ENCODE results near the gene PRLR. TPM values are rescaled to one million over a fixed set of nuclear protein-coding genes. Genes with fewer than 3 reads are reported as not detected.

Gene PRLR
- total RNA-seq, 1 donor from 2014 or later = 0.93 TPM

DNA sequence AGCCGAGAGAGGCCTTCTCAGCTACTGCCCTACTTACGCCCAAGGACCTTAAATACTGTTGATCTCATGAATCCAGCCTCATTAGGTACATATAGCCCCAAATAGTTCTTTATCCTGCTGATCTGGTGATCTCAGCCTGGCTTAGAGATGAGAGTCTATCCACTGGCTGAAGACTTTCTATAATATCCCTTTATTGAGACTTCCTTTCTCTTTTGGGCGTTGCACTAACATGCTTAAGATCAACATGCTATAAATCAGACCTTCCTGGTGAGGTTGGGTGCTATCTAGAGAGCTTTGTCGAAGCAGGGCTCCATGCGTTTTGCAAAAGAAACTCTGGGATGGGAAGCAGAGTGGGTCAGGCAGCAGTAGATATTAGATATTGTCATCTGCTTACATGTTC is 138.6 kb downstream of the PRLR start:
- H3K4me1 ChIP-seq (ENCODE audit: insufficient read depth, low read length) = peaks cover 10% of the 10 kb centered on the region
- FAIRE-seq (no peak), DNase-seq (ENCODE audit: low read depth) (no peak)
- peaks cover 8% of the 10 kb centered on the region for H3K4me1 Mint-ChIP-seq (ENCODE audit: low read depth, unreplicated experiment)
- H3K27me3 Mint-ChIP-seq (ENCODE audit: low read depth, unreplicated experiment) = peaks cover 6% of the 10 kb centered on the region
- H3K4me3 ChIP-seq (ENCODE audit: insufficient read depth, low read depth, low read length) = no peak overlapping the region
- TF ChIP-seq CTCF (IDR thresholded peaks at IDR 0.05; ENCODE audit: insufficient read depth, low read depth, low read length) (no peak), EZH2 (IDR thresholded peaks at IDR 0.05; ENCODE audit: insufficient read depth, low read length) (no peak)
- no peaks in the 10 kb centered on the region for H3K9me3 ChIP-seq (ENCODE audit: insufficient read depth, low read depth, low read length)
- H3K27ac ChIP-seq (ENCODE audit: low read depth, low read length) = no peak overlapping the region
- no peaks in the 10 kb centered on the region for H3K36me3 ChIP-seq (ENCODE audit: insufficient read depth, low read length)
- H3K79me2 ChIP-seq (ENCODE audit: insufficient read depth, low read length) = no peaks in the 10 kb centered on the region
- H3K36me3 Mint-ChIP-seq (ENCODE audit: low read depth, unreplicated experiment) = peaks cover 4% of the 10 kb centered on the region
- no peak overlapping the region for H3K4me3 Mint-ChIP-seq (ENCODE audit: unreplicated experiment)
- no peaks in the 10 kb centered on the region for H3K9me3 Mint-ChIP-seq (ENCODE audit: unreplicated experiment)
- no peaks in the 10 kb centered on the region for H4K20me1 ChIP-seq (ENCODE audit: insufficient read depth, low read length)
- H2AFZ ChIP-seq (ENCODE audit: low read depth, low read length) = no peak overlapping the region
- no peak overlapping the region for H3K4me2 ChIP-seq (ENCODE audit: low read length)
- H3K27me3 ChIP-seq (ENCODE audit: insufficient read depth, low read length) = peaks cover 4% of the 10 kb centered on the region
- H3K9ac ChIP-seq (ENCODE audit: low read length) = no peak overlapping the region
- H3K27ac Mint-ChIP-seq (ENCODE audit: unreplicated experiment) = no peak overlapping the region

- Histone ChIP-seq H4K20me1 (ENCODE audit: insufficient read depth, low read length) (no peaks in the 10 kb centered on the region), H3K79me2 (ENCODE audit: insufficient read depth, low read length) (no peaks in the 10 kb centered on the region), H3K27me3 (ENCODE audit: insufficient read depth, low read length) (no peaks in the 10 kb centered on the region), H3K36me3 (ENCODE audit: insufficient read depth, low read length) (no peaks in the 10 kb centered on the region), H2AFZ (ENCODE audit: low read depth, low read length) (no peak overlapping the region), H3K4me2 (ENCODE audit: low read length) (no peak overlapping the region), H3K27ac (ENCODE audit: low read depth, low read length) (no peak overlapping the region), H3K4me1 (ENCODE audit: insufficient read depth, low read length) (peaks cover 10% of the 10 kb centered on the region), H3K9ac (ENCODE audit: low read length) (no peak overlapping the region), H3K9me3 (ENCODE audit: insufficient read depth, low read depth, low read length) (no peaks in the 10 kb centered on the region), H3K4me3 (ENCODE audit: insufficient read depth, low read depth, low read length) (no peak overlapping the region)
- H3K4me3 Mint-ChIP-seq (ENCODE audit: unreplicated experiment) = no peak overlapping the region
- peak; percentile 82 for FAIRE-seq
- DNase-seq (ENCODE audit: low read depth) = peak; percentile 44
- no peak overlapping the region for H3K27ac Mint-ChIP-seq (ENCODE audit: unreplicated experiment)
- peaks cover 4% of the 10 kb centered on the region for H3K36me3 Mint-ChIP-seq (ENCODE audit: low read depth, unreplicated experiment)
- TF ChIP-seq CTCF (IDR thresholded peaks at IDR 0.05; ENCODE audit: insufficient read depth, low read depth, low read length) (peak; percentile 86), EZH2 (IDR thresholded peaks at IDR 0.05; ENCODE audit: insufficient read depth, low read length) (no peak)
- H3K9me3 Mint-ChIP-seq (ENCODE audit: unreplicated experiment) = no peaks in the 10 kb centered on the region
- H3K4me1 Mint-ChIP-seq (ENCODE audit: low read depth, unreplicated experiment) = peaks cover 8% of the 10 kb centered on the region
- H3K27me3 Mint-ChIP-seq (ENCODE audit: low read depth, unreplicated experiment) = peaks cover 14% of the 10 kb centered on the region
Observed at GRCh38 chr5:35089334-35090314, 140.7 kb downstream of the PRLR start.

- Mint-ChIP-seq H3K9me3 (ENCODE audit: unreplicated experiment) (no peaks in the 10 kb centered on the region), H3K4me3 (ENCODE audit: unreplicated experiment) (no peak overlapping the region), H3K4me1 (ENCODE audit: low read depth, unreplicated experiment) (peaks cover 8% of the 10 kb centered on the region), H3K36me3 (ENCODE audit: low read depth, unreplicated experiment) (no peaks in the 10 kb centered on the region), H3K27ac (ENCODE audit: unreplicated experiment) (peak overlapping the region; percentile 62), H3K27me3 (ENCODE audit: low read depth, unreplicated experiment) (peaks cover 14% of the 10 kb centered on the region)
- Histone ChIP-seq H3K36me3 (ENCODE audit: insufficient read depth, low read length) (no peaks in the 10 kb centered on the region), H3K4me1 (ENCODE audit: insufficient read depth, low read length) (peaks cover 10% of the 10 kb centered on the region), H2AFZ (ENCODE audit: low read depth, low read length) (no peak overlapping the region), H4K20me1 (ENCODE audit: insufficient read depth, low read length) (no peaks in the 10 kb centered on the region), H3K79me2 (ENCODE audit: insufficient read depth, low read length) (no peaks in the 10 kb centered on the region), H3K9me3 (ENCODE audit: insufficient read depth, low read depth, low read length) (no peaks in the 10 kb centered on the region), H3K4me2 (ENCODE audit: low read length) (peak overlapping the region; percentile 18), H3K27ac (ENCODE audit: low read depth, low read length) (no peak overlapping the region), H3K4me3 (ENCODE audit: insufficient read depth, low read depth, low read length) (no peak overlapping the region), H3K27me3 (ENCODE audit: insufficient read depth, low read length) (no peaks in the 10 kb centered on the region), H3K9ac (ENCODE audit: low read length) (no peak overlapping the region)
- FAIRE-seq (no peak), DNase-seq (ENCODE audit: low read depth) (peak; percentile 42)
- TF ChIP-seq EZH2 (IDR thresholded peaks at IDR 0.05; ENCODE audit: insufficient read depth, low read length) (no peak), CTCF (IDR thresholded peaks at IDR 0.05; ENCODE audit: insufficient read depth, low read depth, low read length) (no peak)
Observed at GRCh38 chr5:35087991-35088390, 142.3 kb downstream of the PRLR start.

Measured in astrocyte (in vitro differentiated cells and primary cell).